GM04504 (cell line): ENCODE results near the gene PANK3.
"Not testable (repeated sequence)": the region's sequence is repeated elsewhere in the genome, so short reads cannot be mapped to it uniquely, and the experiment has no call there.

Experiments used
- DNase-seq: peaks from one replicate; pipeline ENCODE4 v3.0.0-alpha.2; 2012; ENCODE audit warnings: low read depth

PANK3 gene

GRCh38 chr5:168578538-168579487 is at the start of gene PANK3:
TSS of gene PANK3 (minus strand) at chr5:168579368. CDS start at chr5:168579283, 85 bp downstream.
- no peak for DNase-seq

- DNase-seq: no peak
Observed at GRCh38 chr5:168624850-168625364, 45.7 kb upstream of the PANK3 start.

GRCh38 chr5:168620807-168621206 is 41.6 kb upstream of the PANK3 start:
- DNase-seq: no peak

GRCh38 chr5:168614661-168615060 is 35.5 kb upstream of the PANK3 start:
- DNase-seq: no peak

- no peak for DNase-seq
Observed at GRCh38 chr5:168613996-168614395, 34.8 kb upstream of the PANK3 start.

GRCh38 chr5:168613396-168613795 is 34.2 kb upstream of the PANK3 start:
- no peak for DNase-seq

- no peak for DNase-seq
Observed at GRCh38 chr5:168612996-168613395, 33.8 kb upstream of the PANK3 start.

GRCh38 chr5:168612123-168612522 is 33.0 kb upstream of the PANK3 start:
- DNase-seq: no peak

- no peak for DNase-seq
Observed at GRCh38 chr5:168611165-168611564, 32.0 kb upstream of the PANK3 start.

GRCh38 chr5:168609806-168610482 is 30.8 kb upstream of the PANK3 start:
- no peak for DNase-seq

- no peak for DNase-seq
Observed at GRCh38 chr5:168608821-168609220, 29.7 kb upstream of the PANK3 start.

- no peak for DNase-seq
Observed at GRCh38 chr5:168608386-168608785, 29.2 kb upstream of the PANK3 start.

GRCh38 chr5:168607946-168608345 is 28.8 kb upstream of the PANK3 start:
- no peak for DNase-seq

GRCh38 chr5:168606562-168606961 is 27.4 kb upstream of the PANK3 start:
- no peak for DNase-seq

GRCh38 chr5:168604436-168604835 is 25.3 kb upstream of the PANK3 start:
- no peak for DNase-seq

GRCh38 chr5:168603746-168604145 is 24.6 kb upstream of the PANK3 start:
- peak; percentile 25 for DNase-seq

- DNase-seq: no peak
Observed at GRCh38 chr5:168602517-168602916, 23.3 kb upstream of the PANK3 start.

GRCh38 chr5:168601972-168602371 is 22.8 kb upstream of the PANK3 start:
- no peak for DNase-seq

- no peak for DNase-seq
Observed at GRCh38 chr5:168600409-168600808, 21.2 kb upstream of the PANK3 start.

GRCh38 chr5:168599826-168600225 is 20.7 kb upstream of the PANK3 start:
- DNase-seq: no peak

GRCh38 chr5:168598639-168599038 is 19.5 kb upstream of the PANK3 start:
- DNase-seq: no peak

GRCh38 chr5:168596927-168597326 is 17.8 kb upstream of the PANK3 start:
- no peak for DNase-seq

- not testable (repeated sequence) for DNase-seq
Observed at GRCh38 chr5:168596122-168596521, 17.0 kb upstream of the PANK3 start.
